HepG2 (cell line): ENCODE results near the gene FGFBP1.

ENCODE experiments used
- CEBPB ChIP-seq: IDR thresholded peaks from 2 replicates; pipeline ENCODE4 v1.6.1; 2011; ENCODE audit warnings: low read depth, low read length, improper control_type of control experiment, borderline replicate concordance
- EZH2 ChIP-seq: conservative IDR thresholded peaks from 2 replicates; pipeline ENCODE4 v1.6.1; 2012; ENCODE audit warnings: mild to moderate bottlenecking, low read depth, low read length, moderate library complexity
- HDAC2 ChIP-seq: sonication (generic); formaldehyde crosslinking; IDR thresholded peaks from 2 replicates; pipeline ENCODE4 v1.4.0; 2020; ENCODE audit warnings: missing genetic modification reagents
- NR1H2 ChIP-seq: sonication (generic); formaldehyde crosslinking; IDR thresholded peaks from 2 replicates; pipeline ENCODE4 v1.8.1; 2022; ENCODE audit warnings: low read depth, missing genetic modification reagents, borderline replicate concordance
- XBP1 ChIP-seq: sonication (generic); formaldehyde crosslinking; IDR thresholded peaks from 2 replicates; pipeline ENCODE4 v1.5.0; 2020; ENCODE audit warnings: missing genetic modification reagents
- ZKSCAN8 ChIP-seq: IDR thresholded peaks from 2 replicates; pipeline ENCODE4 v1.6.1; 2016; ENCODE audit warnings: borderline replicate concordance, missing genetic modification reagents, missing compliant biosample characterization
- ZNF160 ChIP-seq: sonication (generic); formaldehyde crosslinking; IDR thresholded peaks from 2 replicates; pipeline ENCODE4 v1.8.0; 2022; ENCODE audit warnings: mild to moderate bottlenecking, inconsistent platforms, missing genetic modification reagents
- TF ChIP-seq, protein P1 (sequence below), 2 experiments: IDR thresholded peaks; 2 replicates each; pipeline ENCODE4 v1.6.1; 2011 to 2012; ENCODE audit warnings: low read length in 2 of 2, borderline replicate concordance in 1 of 2, low read depth in 1 of 2, mild to moderate bottlenecking in 1 of 2, moderate library complexity in 1 of 2
- TF ChIP-seq, protein P2 (sequence below), 2 experiments: sonication (generic) in 1 of 2; formaldehyde crosslinking in 1 of 2; IDR thresholded peaks; 2 replicates each; pipeline versions ENCODE4 v1.5.1 to v1.6.1; 2011 to 2020; ENCODE audit warnings: borderline replicate concordance in 1 of 2, low read depth in 1 of 2, low read length in 1 of 2, mild to moderate bottlenecking in 1 of 2, missing genetic modification reagents in 1 of 2, moderate library complexity in 1 of 2
- TF ChIP-seq, protein P3 (sequence below): IDR thresholded peaks from 2 replicates; pipeline ENCODE4 v1.6.1; 2012; ENCODE audit warnings: low read length, improper control_type of control experiment
- TF ChIP-seq, protein P4 (sequence below): IDR thresholded peaks from 2 replicates; pipeline ENCODE4 v1.6.1; 2012; ENCODE audit warnings: inconsistent platforms
- TF ChIP-seq, protein P5 (sequence below): sonication (generic); formaldehyde crosslinking; IDR thresholded peaks from 2 replicates; pipeline ENCODE4 v1.4.0; 2020; ENCODE audit warnings: missing genetic modification reagents

DNA sequence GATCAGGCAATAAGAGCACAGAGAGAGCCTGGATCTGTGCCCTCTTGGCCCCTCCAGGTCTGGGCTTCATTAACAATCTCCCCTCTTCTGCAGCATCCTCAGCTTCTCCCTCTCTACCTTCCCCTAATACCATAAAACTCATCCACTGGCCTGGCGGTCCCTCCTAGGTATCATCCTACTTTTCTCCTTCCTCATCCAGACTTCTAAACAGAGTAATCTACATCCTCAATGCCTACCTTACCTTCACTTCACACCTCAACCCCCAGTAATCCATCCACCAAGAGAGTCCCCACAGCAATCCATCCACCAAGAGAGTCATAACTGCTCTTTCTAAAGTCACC lies 17.0 kb downstream of the FGFBP1 start:
- TF ChIP-seq, protein P1, sequence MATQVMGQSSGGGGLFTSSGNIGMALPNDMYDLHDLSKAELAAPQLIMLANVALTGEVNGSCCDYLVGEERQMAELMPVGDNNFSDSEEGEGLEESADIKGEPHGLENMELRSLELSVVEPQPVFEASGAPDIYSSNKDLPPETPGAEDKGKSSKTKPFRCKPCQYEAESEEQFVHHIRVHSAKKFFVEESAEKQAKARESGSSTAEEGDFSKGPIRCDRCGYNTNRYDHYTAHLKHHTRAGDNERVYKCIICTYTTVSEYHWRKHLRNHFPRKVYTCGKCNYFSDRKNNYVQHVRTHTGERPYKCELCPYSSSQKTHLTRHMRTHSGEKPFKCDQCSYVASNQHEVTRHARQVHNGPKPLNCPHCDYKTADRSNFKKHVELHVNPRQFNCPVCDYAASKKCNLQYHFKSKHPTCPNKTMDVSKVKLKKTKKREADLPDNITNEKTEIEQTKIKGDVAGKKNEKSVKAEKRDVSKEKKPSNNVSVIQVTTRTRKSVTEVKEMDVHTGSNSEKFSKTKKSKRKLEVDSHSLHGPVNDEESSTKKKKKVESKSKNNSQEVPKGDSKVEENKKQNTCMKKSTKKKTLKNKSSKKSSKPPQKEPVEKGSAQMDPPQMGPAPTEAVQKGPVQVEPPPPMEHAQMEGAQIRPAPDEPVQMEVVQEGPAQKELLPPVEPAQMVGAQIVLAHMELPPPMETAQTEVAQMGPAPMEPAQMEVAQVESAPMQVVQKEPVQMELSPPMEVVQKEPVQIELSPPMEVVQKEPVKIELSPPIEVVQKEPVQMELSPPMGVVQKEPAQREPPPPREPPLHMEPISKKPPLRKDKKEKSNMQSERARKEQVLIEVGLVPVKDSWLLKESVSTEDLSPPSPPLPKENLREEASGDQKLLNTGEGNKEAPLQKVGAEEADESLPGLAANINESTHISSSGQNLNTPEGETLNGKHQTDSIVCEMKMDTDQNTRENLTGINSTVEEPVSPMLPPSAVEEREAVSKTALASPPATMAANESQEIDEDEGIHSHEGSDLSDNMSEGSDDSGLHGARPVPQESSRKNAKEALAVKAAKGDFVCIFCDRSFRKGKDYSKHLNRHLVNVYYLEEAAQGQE (IDR thresholded peaks at IDR 0.05; ENCODE audit: borderline replicate concordance in 1 of 2, low read depth in 1 of 2, low read length in 2 of 2), result no peak
- TF ChIP-seq CEBPB (no peak), ZKSCAN8 (CRISPR knock-in tag) (no peak), NR1H2 (CRISPR knock-in tag) (no peak), EZH2 (no peak), HDAC2 (CRISPR knock-in tag) (no peak), ZNF160 (CRISPR knock-in tag) (no peak), XBP1 (CRISPR knock-in tag) (no peak)
- TF ChIP-seq, protein P2, sequence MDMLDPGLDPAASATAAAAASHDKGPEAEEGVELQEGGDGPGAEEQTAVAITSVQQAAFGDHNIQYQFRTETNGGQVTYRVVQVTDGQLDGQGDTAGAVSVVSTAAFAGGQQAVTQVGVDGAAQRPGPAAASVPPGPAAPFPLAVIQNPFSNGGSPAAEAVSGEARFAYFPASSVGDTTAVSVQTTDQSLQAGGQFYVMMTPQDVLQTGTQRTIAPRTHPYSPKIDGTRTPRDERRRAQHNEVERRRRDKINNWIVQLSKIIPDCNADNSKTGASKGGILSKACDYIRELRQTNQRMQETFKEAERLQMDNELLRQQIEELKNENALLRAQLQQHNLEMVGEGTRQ (IDR thresholded peaks at IDR 0.05; ENCODE audit: low read depth, low read length), result no peak
- TF ChIP-seq, protein P2 (CRISPR knock-in tag; IDR thresholded peaks at IDR 0.05; ENCODE audit: borderline replicate concordance), result no peak
- TF ChIP-seq, protein P3, sequence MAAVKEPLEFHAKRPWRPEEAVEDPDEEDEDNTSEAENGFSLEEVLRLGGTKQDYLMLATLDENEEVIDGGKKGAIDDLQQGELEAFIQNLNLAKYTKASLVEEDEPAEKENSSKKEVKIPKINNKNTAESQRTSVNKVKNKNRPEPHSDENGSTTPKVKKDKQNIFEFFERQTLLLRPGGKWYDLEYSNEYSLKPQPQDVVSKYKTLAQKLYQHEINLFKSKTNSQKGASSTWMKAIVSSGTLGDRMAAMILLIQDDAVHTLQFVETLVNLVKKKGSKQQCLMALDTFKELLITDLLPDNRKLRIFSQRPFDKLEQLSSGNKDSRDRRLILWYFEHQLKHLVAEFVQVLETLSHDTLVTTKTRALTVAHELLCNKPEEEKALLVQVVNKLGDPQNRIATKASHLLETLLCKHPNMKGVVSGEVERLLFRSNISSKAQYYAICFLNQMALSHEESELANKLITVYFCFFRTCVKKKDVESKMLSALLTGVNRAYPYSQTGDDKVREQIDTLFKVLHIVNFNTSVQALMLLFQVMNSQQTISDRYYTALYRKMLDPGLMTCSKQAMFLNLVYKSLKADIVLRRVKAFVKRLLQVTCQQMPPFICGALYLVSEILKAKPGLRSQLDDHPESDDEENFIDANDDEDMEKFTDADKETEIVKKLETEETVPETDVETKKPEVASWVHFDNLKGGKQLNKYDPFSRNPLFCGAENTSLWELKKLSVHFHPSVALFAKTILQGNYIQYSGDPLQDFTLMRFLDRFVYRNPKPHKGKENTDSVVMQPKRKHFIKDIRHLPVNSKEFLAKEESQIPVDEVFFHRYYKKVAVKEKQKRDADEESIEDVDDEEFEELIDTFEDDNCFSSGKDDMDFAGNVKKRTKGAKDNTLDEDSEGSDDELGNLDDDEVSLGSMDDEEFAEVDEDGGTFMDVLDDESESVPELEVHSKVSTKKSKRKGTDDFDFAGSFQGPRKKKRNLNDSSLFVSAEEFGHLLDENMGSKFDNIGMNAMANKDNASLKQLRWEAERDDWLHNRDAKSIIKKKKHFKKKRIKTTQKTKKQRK, result no peak
- TF ChIP-seq, protein P4, sequence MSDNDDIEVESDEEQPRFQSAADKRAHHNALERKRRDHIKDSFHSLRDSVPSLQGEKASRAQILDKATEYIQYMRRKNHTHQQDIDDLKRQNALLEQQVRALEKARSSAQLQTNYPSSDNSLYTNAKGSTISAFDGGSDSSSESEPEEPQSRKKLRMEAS, result no peak
- TF ChIP-seq, protein P5, sequence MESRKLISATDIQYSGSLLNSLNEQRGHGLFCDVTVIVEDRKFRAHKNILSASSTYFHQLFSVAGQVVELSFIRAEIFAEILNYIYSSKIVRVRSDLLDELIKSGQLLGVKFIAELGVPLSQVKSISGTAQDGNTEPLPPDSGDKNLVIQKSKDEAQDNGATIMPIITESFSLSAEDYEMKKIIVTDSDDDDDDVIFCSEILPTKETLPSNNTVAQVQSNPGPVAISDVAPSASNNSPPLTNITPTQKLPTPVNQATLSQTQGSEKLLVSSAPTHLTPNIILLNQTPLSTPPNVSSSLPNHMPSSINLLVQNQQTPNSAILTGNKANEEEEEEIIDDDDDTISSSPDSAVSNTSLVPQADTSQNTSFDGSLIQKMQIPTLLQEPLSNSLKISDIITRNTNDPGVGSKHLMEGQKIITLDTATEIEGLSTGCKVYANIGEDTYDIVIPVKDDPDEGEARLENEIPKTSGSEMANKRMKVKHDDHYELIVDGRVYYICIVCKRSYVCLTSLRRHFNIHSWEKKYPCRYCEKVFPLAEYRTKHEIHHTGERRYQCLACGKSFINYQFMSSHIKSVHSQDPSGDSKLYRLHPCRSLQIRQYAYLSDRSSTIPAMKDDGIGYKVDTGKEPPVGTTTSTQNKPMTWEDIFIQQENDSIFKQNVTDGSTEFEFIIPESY (CRISPR knock-in tag), result no peak
